Nephron (organoid): Measurements from ENCODE around the gene IL1RAPL1.

Experiments
- H3K27ac Mint-ChIP-seq, 3 experiments: 2 replicates each; pipeline ENCODE4 v1.8.0; 2020; ENCODE audit warnings: mixed read lengths in 3 of 3, mild to moderate bottlenecking in 2 of 3, moderate library complexity in 1 of 3
- H3K27me3 Mint-ChIP-seq: 2 replicates; pipeline ENCODE4 v1.8.0; 2021; ENCODE audit warnings: low read depth, mild to moderate bottlenecking, moderate library complexity, mixed read lengths
- H3K36me3 Mint-ChIP-seq: 2 replicates; pipeline ENCODE4 v1.8.0; 2020; ENCODE audit warnings: low read depth, mixed read lengths
- H3K4me1 Mint-ChIP-seq: 2 replicates; pipeline ENCODE4 v1.8.0; 2020; ENCODE audit warnings: mixed read lengths
- H3K4me3 Mint-ChIP-seq, 3 experiments: 2 replicates each; pipeline ENCODE4 v1.8.0; 2020; ENCODE audit warnings: mild to moderate bottlenecking in 3 of 3, mixed read lengths in 3 of 3, moderate library complexity in 2 of 3
- H3K9me3 Mint-ChIP-seq: 2 replicates; pipeline ENCODE4 v1.8.0; 2020; ENCODE audit warnings: mixed read lengths
- CTCF ChIP-seq, 3 experiments: fragments of 200-600 bp; sonication (generic); IDR thresholded peaks; one replicate each; pipeline ENCODE4 v1.5.0; 2021; ENCODE audit warnings: antibody characterized with exemption in 3 of 3; ENCODE audit not compliant: unreplicated experiment in 3 of 3

The IL1RAPL1 gene

GRCh38 chrX:29043746-29044145 lies 456.5 kb downstream of the IL1RAPL1 start:
- Mint-ChIP-seq H3K36me3 (no peaks in the 10 kb centered on the region), H3K4me3 (no peak overlapping the region), H3K27ac (peak overlapping the region in 2 of 3 experiments; percentile 16 to 66), H3K27me3 (no peaks in the 10 kb centered on the region), H3K9me3 (no peaks in the 10 kb centered on the region), H3K4me1 (peaks cover 46% of the 10 kb centered on the region)
- no peak for TF ChIP-seq CTCF (IDR thresholded peaks at IDR 0.05; ENCODE audit: unreplicated experiment in 3 of 3)

- H3K27me3 Mint-ChIP-seq: no peaks in the 10 kb centered on the region
- peaks cover 38% of the 10 kb centered on the region for H3K4me1 Mint-ChIP-seq
- H3K9me3 Mint-ChIP-seq: no peaks in the 10 kb centered on the region
- H3K4me3 Mint-ChIP-seq: no peak overlapping the region
- peak; percentile 27 to 42 (median 42) for TF ChIP-seq CTCF (IDR thresholded peaks at IDR 0.05; ENCODE audit: unreplicated experiment in 3 of 3)
- peak overlapping the region; percentile 24 to 84 (median 66) for H3K27ac Mint-ChIP-seq
- H3K36me3 Mint-ChIP-seq: no peaks in the 10 kb centered on the region
Observed at GRCh38 chrX:29044423-29045184, 457.4 kb downstream of the IL1RAPL1 start.

- TF ChIP-seq CTCF (IDR thresholded peaks at IDR 0.05; ENCODE audit: unreplicated experiment in 3 of 3): no peak
- Mint-ChIP-seq H3K27me3 (no peaks in the 10 kb centered on the region), H3K27ac (no peak overlapping the region), H3K36me3 (peaks cover 5% of the 10 kb centered on the region), H3K4me1 (no peaks in the 10 kb centered on the region), H3K4me3 (no peak overlapping the region), H3K9me3 (peaks cover 14% of the 10 kb centered on the region)
Observed at GRCh38 chrX:29065477-29065876, 478.2 kb downstream of the IL1RAPL1 start.

GRCh38 chrX:29066516-29066915 lies 479.3 kb downstream of the IL1RAPL1 start:
- Mint-ChIP-seq H3K9me3 (peaks cover 14% of the 10 kb centered on the region), H3K27me3 (no peaks in the 10 kb centered on the region), H3K4me1 (no peaks in the 10 kb centered on the region), H3K4me3 (no peak overlapping the region), H3K36me3 (peaks cover 5% of the 10 kb centered on the region), H3K27ac (no peak overlapping the region)
- TF ChIP-seq CTCF (IDR thresholded peaks at IDR 0.05; ENCODE audit: unreplicated experiment in 3 of 3): no peak

- no peak overlapping the region for H3K27ac Mint-ChIP-seq
- H3K36me3 Mint-ChIP-seq: peaks cover 5% of the 10 kb centered on the region
- H3K4me1 Mint-ChIP-seq: no peaks in the 10 kb centered on the region
- no peaks in the 10 kb centered on the region for H3K27me3 Mint-ChIP-seq
- TF ChIP-seq CTCF (IDR thresholded peaks at IDR 0.05; ENCODE audit: unreplicated experiment in 3 of 3): no peak
- peaks cover 14% of the 10 kb centered on the region for H3K9me3 Mint-ChIP-seq
- H3K4me3 Mint-ChIP-seq: no peak overlapping the region
Observed at GRCh38 chrX:29067351-29067750, 480.1 kb downstream of the IL1RAPL1 start.
